Uterus (tissue), 4 donors: ENCODE results near the gene NDUFS6. TPM values are rescaled to one million over a fixed set of nuclear protein-coding genes. Genes with fewer than 3 reads are reported as not detected.
"Not testable (repeated sequence)": the region's sequence is repeated elsewhere in the genome, so short reads cannot be mapped to it uniquely, and the experiment has no call there.

Experiments used
- DNase-seq, 2 donors: peaks; one replicate each; pipeline ENCODE4 v3.0.0-alpha.2; 2019 to 2020
- H3K27ac ChIP-seq, 2 donors: fragments of 200-600 bp; sonication (generic); 1 replicate in 1 of 2; 2 replicates in 1 of 2; pipeline ENCODE4 v1.5.1; 2016 to 2018
- H3K27me3 ChIP-seq, 2 donors: fragments of 200-600 bp; sonication (generic); one replicate each; pipeline ENCODE4 v1.5.1; 2018 to 2019; ENCODE audit warnings: control low read depth in 1 of 2
- H3K36me3 ChIP-seq, 2 donors: fragments of 200-600 bp; sonication (generic); one replicate each; pipeline ENCODE4 v1.5.1; 2019; ENCODE audit warnings: control low read depth in 1 of 2
- H3K4me1 ChIP-seq, 2 donors: fragments of 200-600 bp; sonication (generic); one replicate each; pipeline ENCODE4 v1.5.1; 2018 to 2019; ENCODE audit warnings: control low read depth in 1 of 2
- H3K4me3 ChIP-seq, 2 donors: fragments of 200-600 bp; sonication (generic); 1 replicate in 1 of 2; 2 replicates in 1 of 2; pipeline ENCODE4 v1.5.1; 2018 to 2019; ENCODE audit warnings: mild to moderate bottlenecking in 1 of 2
- H3K9me3 ChIP-seq, 2 donors: fragments of 200-600 bp; sonication (generic); one replicate each; pipeline ENCODE4 v1.5.1; 2019; ENCODE audit warnings: control low read depth in 1 of 2
- CTCF ChIP-seq, 4 experiments: fragments of 200-600 bp in 2 of 4; fragments of 450-650 bp in 2 of 4; sonication (generic) in 2 of 4; IDR thresholded peaks; one replicate each; pipeline ENCODE4 v1.5.1; 2016 to 2019; ENCODE audit warnings: antibody characterized with exemption in 4 of 4, mild to moderate bottlenecking in 2 of 4, moderate library complexity in 1 of 4
- POLR2A ChIP-seq, 2 donors: fragments of 450-650 bp; IDR thresholded peaks; one replicate each; pipeline ENCODE4 v1.6.1; 2016; ENCODE audit warnings: antibody characterized with exemption in 2 of 2, mild to moderate bottlenecking in 1 of 2, moderate library complexity in 1 of 2
- intact Hi-C: fragments of 100-400 bp; cut with DNase I; formaldehyde crosslinking; loops from one replicate; pipeline ENCODE4 v1.15.1; 2023; ENCODE audit warnings: low total_unique reads
- total RNA-seq, 4 donors: library from RNA; depleted of rRNA in 3 of 4; stranded (reverse); fragments of >200 nt in 3 of 4; gene quantifications; one replicate each; pipeline versions ENCODE4 v1.1.0 to v1.2.4, GENCODE V29; 2014 to 2023
- donor health status: DM: yes; HTN: yes; CAD: no.

NDUFS6 gene
- total RNA-seq, 4 donors from 2014 or later: 8.5 to 17.9 (median 14.6) TPM

GRCh38 chr5:1795506-1795905, 5.7 kb upstream of the NDUFS6 start:
- intact Hi-C loops: no loop called here
- Histone ChIP-seq H3K9me3 (no peaks in the 10 kb centered on the region), H3K4me1 (no peaks in the 10 kb centered on the region), H3K27ac (no peak overlapping the region), H3K4me3 (no peak overlapping the region), H3K27me3 (no peaks in the 10 kb centered on the region), H3K36me3 (no peaks in the 10 kb centered on the region)
- TF ChIP-seq CTCF (IDR thresholded peaks at IDR 0.05) (no peak), POLR2A (IDR thresholded peaks at IDR 0.05) (no peak)
- DNase-seq: no peak

GRCh38 chr5:1795931-1796330, 5.3 kb upstream of the NDUFS6 start:
- Histone ChIP-seq H3K36me3 (no peaks in the 10 kb centered on the region), H3K9me3 (no peaks in the 10 kb centered on the region), H3K4me1 (no peaks in the 10 kb centered on the region), H3K4me3 (no peak overlapping the region), H3K27ac (no peak overlapping the region), H3K27me3 (no peaks in the 10 kb centered on the region)
- no peak for TF ChIP-seq CTCF (IDR thresholded peaks at IDR 0.05)
- TF ChIP-seq POLR2A (IDR thresholded peaks at IDR 0.05): no peak
- intact Hi-C loops: no loop called here
- no peak for DNase-seq

- no peak overlapping the region for H3K4me3 ChIP-seq
- H3K36me3 ChIP-seq: no peaks in the 10 kb centered on the region
- no peak overlapping the region for H3K27ac ChIP-seq
- H3K9me3 ChIP-seq: no peaks in the 10 kb centered on the region
- TF ChIP-seq POLR2A (IDR thresholded peaks at IDR 0.05): no peak
- TF ChIP-seq CTCF (IDR thresholded peaks at IDR 0.05): no peak
- H3K27me3 ChIP-seq: no peaks in the 10 kb centered on the region
- H3K4me1 ChIP-seq: no peaks in the 10 kb centered on the region
- DNase-seq: no peak
- intact Hi-C loops: no loop called here
Measured at GRCh38 chr5:1796371-1797102, 4.7 kb upstream of the NDUFS6 start.

GRCh38 chr5:1797103-1797800, 4.0 kb upstream of the NDUFS6 start:
- Histone ChIP-seq H3K36me3 (no peaks in the 10 kb centered on the region), H3K4me3 (no peak overlapping the region), H3K27ac (no peak overlapping the region), H3K27me3 (no peaks in the 10 kb centered on the region), H3K4me1 (no peaks in the 10 kb centered on the region), H3K9me3 (no peaks in the 10 kb centered on the region)
- DNase-seq: no peak
- intact Hi-C loops: no loop called here
- no peak for TF ChIP-seq CTCF (IDR thresholded peaks at IDR 0.05)
- TF ChIP-seq POLR2A (IDR thresholded peaks at IDR 0.05): no peak

- no peak overlapping the region for H3K4me3 ChIP-seq
- H3K4me1 ChIP-seq: no peaks in the 10 kb centered on the region
- H3K27ac ChIP-seq: no peak overlapping the region
- H3K36me3 ChIP-seq: no peaks in the 10 kb centered on the region
- H3K9me3 ChIP-seq: no peaks in the 10 kb centered on the region
- DNase-seq: no peak
- intact Hi-C loops: no loop called here
- no peaks in the 10 kb centered on the region for H3K27me3 ChIP-seq
- TF ChIP-seq CTCF (IDR thresholded peaks at IDR 0.05): no peak
- no peak for TF ChIP-seq POLR2A (IDR thresholded peaks at IDR 0.05)
Measured at GRCh38 chr5:1797855-1798254, 3.4 kb upstream of the NDUFS6 start.

GRCh38 chr5:1798589-1798988, 2.6 kb upstream of the NDUFS6 start:
- Histone ChIP-seq H3K4me3 (peak overlapping the region; percentile 93), H3K27ac (peak overlapping the region in 1 of 2 donors; percentile 80)
- DNase-seq, H3K4me1 ChIP-seq, intact Hi-C loops, H3K27me3 ChIP-seq, H3K36me3 ChIP-seq, H3K9me3 ChIP-seq: not testable (repeated sequence)
